Amygdala (tissue), 56 donors: ENCODE data around the gene MARCHF11.

Source experiments
- DNase-seq, 56 donors: peaks; one replicate each; lab custom pipeline; 2025; lab: John Stamatoyannopoulos, UW

MARCHF11 gene

GRCh38 chr5:16061163-16061562 lies 118.4 kb downstream of the MARCHF11 start:
- DNase-seq = no peak

DNA sequence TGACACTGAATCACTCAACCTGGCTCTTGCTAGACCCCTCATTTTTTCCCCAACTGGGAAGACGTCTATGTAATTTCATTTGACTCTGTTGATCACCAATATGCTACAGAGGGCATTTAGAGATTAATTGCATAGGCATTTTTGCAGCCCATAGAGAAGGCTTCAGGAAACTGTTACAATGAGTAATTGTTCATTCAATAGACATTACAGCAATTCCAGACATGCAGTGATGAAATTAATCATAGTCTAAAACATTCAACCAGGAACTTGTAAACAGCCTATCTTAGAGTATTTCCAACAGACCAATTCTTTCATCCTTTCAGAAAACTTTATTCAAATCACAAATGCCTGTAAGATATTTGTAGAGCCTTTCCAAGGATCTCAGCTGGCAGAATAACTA lies 122.3 kb downstream of the MARCHF11 start:
- DNase-seq = no peak

DNA sequence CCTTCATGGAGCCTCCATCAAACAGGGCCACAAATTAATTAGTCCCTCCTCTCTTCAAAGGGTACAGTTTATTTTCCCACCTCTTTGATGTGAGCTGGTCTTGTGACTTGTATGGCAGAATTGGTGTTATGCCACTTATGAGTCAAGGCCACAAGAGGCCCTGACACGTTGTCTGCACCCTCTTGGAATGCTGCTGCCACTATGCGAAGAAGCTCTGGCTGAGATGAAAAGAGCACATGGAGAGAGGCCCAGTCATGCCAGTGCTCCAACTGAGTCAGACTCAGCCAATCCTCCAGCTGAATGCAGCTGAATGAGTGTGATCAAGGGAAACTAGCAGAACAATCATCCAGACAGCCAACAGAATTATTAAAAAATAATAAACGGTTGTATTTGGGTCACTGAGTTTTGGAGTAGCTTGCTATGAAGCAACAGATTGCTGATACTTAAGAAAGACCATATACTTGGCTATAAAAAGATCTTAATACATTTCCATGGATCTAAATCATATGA lies 128.3 kb downstream of the MARCHF11 start:
- DNase-seq = no peak

DNA sequence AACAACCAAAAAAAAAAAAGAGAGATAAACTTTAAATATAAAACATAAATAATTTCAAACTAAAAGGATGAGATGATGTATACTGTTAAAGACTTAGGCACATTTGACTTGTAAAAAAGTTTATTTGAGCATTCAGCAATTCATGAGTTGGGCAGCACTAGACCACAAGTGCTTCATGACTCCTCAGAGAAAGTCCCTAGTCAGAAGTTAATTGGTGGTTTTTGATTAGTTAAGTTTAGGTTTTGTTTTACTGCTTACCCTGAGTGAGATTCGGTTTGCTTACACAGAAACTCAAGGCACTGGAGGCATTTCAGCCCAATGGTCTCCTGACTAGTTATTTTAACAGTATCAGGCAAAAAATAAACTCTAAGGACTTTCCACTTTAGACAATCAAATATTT lies 129.2 kb downstream of the MARCHF11 start:
- no peak for DNase-seq

- no peak for DNase-seq
Observed at GRCh38 chr5:16049761-16050160, 129.8 kb downstream of the MARCHF11 start.

DNA sequence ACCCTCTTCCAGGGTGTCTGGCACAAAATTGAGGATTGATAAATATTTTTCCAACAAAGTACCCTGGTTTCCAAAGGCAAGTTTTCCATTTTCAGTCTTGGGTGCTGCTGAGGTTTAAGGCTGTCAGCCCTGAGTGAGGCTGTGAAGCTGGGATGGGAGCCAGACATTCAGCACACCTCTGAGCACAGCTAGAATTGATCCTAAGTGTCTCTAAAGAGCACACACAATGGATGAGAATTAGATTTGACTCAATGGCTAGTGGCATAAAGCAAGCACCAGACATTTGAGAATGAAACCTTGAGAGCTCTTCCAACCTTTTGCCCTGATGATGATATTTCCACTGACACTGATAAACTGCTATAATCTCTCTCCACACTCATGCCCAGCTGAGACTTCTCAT lies 131.5 kb downstream of the MARCHF11 start:
- DNase-seq = no peak

- DNase-seq = no peak
Observed at GRCh38 chr5:16043349-16043965, 136.1 kb downstream of the MARCHF11 start.

DNA sequence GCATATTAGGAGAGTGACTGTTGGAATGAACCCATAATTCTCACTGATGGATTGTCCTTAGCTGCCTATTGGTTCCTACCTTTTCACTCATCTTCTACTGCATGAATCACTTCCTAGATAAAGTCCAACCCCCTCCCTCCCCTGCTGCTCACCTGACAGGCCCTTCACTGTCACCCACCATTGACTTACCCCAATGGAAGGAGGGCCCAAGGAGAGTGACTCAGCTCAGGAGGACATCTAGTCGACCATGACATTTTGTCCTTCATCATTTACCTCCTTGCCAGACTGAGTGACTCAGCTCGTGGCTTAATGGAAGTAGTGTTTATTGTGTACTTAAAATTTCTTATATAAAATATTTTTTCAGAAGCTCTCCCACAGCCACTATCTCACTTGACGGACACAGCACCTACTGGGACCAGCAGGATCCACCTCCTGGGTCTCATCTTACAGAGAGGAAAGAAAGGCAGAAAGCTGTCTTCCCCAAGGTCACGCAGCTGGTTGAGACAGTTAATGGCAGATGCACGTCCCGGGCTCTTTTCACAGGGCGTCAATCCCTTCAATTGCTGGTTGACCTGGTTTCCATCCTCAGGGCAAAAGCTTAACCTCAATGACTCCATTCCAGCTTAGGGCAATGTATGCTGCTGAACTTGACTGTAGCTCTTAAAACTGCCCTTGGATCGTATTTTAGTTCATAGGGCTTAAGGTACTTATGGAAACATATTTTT lies 142.3 kb downstream of the MARCHF11 start:
- DNase-seq = no peak

GRCh38 chr5:16034319-16035001 lies 145.1 kb downstream of the MARCHF11 start:
- no peak for DNase-seq

GRCh38 chr5:16033187-16033925 lies 146.2 kb downstream of the MARCHF11 start:
- no peak for DNase-seq

GRCh38 chr5:16028708-16029107 lies 150.9 kb downstream of the MARCHF11 start:
- DNase-seq = no peak

GRCh38 chr5:16025681-16026080 lies 153.9 kb downstream of the MARCHF11 start:
- DNase-seq = no peak

DNA sequence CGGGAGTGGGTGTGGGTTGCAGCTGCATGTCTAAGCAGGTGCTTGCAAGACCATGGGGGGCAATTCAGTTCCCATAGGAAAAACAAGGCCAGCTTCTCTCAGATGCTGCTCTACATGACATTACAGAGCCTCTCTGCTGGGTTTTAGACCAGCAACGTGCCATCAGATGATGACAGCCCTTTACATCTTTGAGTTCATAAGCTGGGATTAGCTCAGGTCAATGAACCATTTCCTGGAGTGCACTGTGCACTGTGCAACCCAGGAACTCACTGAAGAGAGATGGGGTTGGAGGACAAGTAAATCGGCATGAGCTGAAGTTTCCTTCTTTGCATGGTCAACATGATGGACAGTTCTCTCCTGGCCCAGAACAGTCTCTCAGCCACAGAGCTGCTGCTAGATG lies 160.6 kb downstream of the MARCHF11 start:
- no peak for DNase-seq

DNA sequence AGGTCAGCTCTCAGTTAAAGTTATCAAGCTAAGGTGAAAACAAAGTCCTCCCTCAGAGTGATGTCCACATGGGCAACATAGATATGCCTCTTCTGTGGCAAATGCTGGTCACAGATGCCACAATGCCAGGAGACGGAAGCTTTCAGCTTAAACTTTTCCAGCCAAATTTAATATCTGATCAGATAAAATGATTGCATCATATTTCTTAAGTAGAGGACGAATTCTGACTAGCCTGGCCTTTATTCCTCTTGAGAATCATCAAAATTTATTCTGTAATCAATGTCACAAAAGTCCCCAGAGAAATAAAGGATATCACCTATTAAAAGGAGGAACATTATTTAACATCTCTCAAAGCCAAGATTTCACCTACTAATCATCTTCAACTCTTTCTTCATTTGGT lies 161.9 kb downstream of the MARCHF11 start:
- no peak for DNase-seq
